PFSK-1 (cell line): ENCODE data around the gene SLC7A7.

Experiments used
- FOXP2 ChIP-seq: optimal IDR thresholded peaks from 2 replicates; pipeline ENCODE3; 2011; ENCODE audit warnings: borderline replicate concordance, control low read depth, inconsistent platforms; ENCODE audit not compliant: insufficient read depth; ENCODE audit errors: extremely low read length, extremely low read depth
- POLR2AphosphoS5 ChIP-seq: IDR thresholded peaks from 2 replicates; pipeline ENCODE4 v1.6.1; 2012; ENCODE audit warnings: low read depth, mild to moderate bottlenecking, control low read depth, low read length, moderate library complexity
- SIN3A ChIP-seq: IDR thresholded peaks from 2 replicates; pipeline ENCODE4 v1.6.1; 2012; ENCODE audit warnings: mild to moderate bottlenecking, low read length, moderate library complexity, borderline replicate concordance; ENCODE audit not compliant: insufficient read depth
- TAF1 ChIP-seq: IDR thresholded peaks from 2 replicates; pipeline ENCODE4 v1.6.1; 2012; ENCODE audit warnings: low read length, control low read depth, borderline replicate concordance; ENCODE audit not compliant: insufficient read depth
- TF ChIP-seq, protein P1 (sequence below), 2 experiments: IDR thresholded peaks; 2 replicates each; pipeline versions ENCODE4 v1.6.1 to v1.8.0; 2011 to 2012; ENCODE audit warnings: low read depth in 2 of 2, low read length in 2 of 2, control low read depth in 1 of 2, inconsistent platforms in 1 of 2, mild to moderate bottlenecking in 1 of 2, moderate library complexity in 1 of 2; ENCODE audit not compliant: insufficient read depth in 1 of 2

Gene SLC7A7

GRCh38 chr14:22774011-22774706 lies 41.1 kb downstream of the SLC7A7 start:
- TF ChIP-seq POLR2AphosphoS5 (0 out of 2 replicates have a peak, but pooled peaks have one; percentile 27), SIN3A (no peak)

- TF ChIP-seq FOXP2, result no peak
- TF ChIP-seq POLR2AphosphoS5, result no peak
- no peak for TF ChIP-seq SIN3A
- TF ChIP-seq, protein P1, sequence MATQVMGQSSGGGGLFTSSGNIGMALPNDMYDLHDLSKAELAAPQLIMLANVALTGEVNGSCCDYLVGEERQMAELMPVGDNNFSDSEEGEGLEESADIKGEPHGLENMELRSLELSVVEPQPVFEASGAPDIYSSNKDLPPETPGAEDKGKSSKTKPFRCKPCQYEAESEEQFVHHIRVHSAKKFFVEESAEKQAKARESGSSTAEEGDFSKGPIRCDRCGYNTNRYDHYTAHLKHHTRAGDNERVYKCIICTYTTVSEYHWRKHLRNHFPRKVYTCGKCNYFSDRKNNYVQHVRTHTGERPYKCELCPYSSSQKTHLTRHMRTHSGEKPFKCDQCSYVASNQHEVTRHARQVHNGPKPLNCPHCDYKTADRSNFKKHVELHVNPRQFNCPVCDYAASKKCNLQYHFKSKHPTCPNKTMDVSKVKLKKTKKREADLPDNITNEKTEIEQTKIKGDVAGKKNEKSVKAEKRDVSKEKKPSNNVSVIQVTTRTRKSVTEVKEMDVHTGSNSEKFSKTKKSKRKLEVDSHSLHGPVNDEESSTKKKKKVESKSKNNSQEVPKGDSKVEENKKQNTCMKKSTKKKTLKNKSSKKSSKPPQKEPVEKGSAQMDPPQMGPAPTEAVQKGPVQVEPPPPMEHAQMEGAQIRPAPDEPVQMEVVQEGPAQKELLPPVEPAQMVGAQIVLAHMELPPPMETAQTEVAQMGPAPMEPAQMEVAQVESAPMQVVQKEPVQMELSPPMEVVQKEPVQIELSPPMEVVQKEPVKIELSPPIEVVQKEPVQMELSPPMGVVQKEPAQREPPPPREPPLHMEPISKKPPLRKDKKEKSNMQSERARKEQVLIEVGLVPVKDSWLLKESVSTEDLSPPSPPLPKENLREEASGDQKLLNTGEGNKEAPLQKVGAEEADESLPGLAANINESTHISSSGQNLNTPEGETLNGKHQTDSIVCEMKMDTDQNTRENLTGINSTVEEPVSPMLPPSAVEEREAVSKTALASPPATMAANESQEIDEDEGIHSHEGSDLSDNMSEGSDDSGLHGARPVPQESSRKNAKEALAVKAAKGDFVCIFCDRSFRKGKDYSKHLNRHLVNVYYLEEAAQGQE (IDR thresholded peaks at IDR 0.05; ENCODE audit: insufficient read depth in 1 of 2, low read depth in 2 of 2, low read length in 2 of 2), result no peak
- no peak for TF ChIP-seq TAF1
These were observed 41.8 kb downstream of the SLC7A7 start for GRCh38 chr14:22773162-22774010.

DNA sequence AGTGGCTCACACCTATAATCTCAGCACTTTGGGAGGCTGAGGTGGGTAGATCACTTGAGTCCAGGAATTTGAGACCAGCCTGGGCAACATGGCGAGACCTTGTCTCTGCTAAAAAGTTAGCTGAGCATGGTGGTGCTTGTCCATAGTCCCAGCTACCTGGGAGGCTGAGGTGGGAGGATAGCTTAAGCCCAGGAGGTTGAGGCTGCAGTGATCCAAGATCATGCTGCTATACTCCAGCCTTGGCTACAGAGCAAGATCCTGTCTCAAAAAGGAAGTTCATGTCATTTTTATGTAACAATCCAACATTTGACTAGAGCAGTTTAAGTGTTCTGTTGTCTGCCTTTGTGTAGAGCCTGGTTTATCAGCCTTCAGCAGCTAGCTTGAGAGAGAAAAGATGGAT lies 42.5 kb downstream of the SLC7A7 start:
- TF ChIP-seq FOXP2, result no peak
- TF ChIP-seq SIN3A, result no peak
- TF ChIP-seq POLR2AphosphoS5, result no peak
- TF ChIP-seq TAF1, result no peak
- TF ChIP-seq, protein P1 (IDR thresholded peaks at IDR 0.05; ENCODE audit: insufficient read depth in 1 of 2, low read depth in 2 of 2, low read length in 2 of 2), result no peak

DNA sequence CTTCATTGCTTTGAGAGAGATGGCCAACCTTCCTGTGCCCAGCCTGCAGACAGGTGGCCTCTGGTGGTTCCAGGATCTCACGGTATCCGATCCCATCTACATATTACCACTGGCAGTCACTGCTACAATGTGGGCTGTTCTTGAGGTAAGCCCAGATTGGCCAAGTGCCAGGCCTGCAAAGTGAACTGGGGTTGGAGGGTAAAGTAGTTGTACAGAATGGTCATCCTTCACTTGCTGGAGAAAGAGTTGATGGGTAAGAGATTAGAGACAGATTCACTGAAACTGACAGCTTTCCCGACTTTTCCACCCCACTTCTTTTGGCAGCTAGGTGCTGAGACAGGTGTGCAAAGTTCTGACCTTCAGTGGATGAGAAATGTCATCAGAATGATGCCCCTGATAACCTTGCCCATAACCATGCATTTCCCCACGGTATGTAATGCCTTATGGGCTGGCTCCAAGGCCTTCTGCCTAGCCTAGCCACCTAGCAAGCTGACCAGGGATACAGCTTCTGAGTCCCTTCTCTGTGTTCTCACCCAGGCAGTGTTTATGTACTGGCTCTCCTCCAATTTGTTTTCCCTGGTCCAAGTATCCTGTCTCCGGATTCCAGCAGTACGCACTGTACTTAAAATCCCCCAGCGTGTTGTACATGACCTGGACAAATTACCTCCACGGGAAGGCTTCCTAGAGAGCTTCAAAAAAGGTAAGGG lies 44.6 kb downstream of the SLC7A7 start:
- no peak for TF ChIP-seq FOXP2

DNA sequence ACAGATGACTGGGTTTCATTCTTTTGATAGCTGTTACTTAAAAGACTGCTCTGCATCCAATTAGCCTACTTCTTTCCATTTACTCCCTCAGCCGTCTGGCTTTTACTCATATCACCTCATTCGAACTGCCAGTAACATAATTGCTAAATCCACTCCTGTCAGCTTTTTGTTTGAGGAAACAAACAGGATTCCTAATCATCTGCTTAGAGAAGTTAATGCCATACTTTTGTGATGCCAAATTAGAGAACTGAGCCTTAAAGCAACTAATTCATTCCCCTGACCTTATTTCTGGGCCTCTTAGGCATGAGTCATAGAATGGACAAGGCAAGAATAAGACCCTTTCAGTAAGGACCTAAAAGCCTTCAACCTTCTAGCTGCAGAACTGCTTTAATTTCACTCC lies 45.9 kb downstream of the SLC7A7 start:
- TF ChIP-seq FOXP2, result no peak
- TF ChIP-seq, protein P1 (IDR thresholded peaks at IDR 0.05; ENCODE audit: insufficient read depth in 1 of 2, low read depth in 2 of 2, low read length in 2 of 2), result no peak
- no peak for TF ChIP-seq SIN3A
- TF ChIP-seq POLR2AphosphoS5, result no peak
- TF ChIP-seq TAF1, result no peak
